ENCODE measurements around the gene NPHP1.
"Not testable (repeated sequence)": the region's sequence is repeated elsewhere in the genome, so short reads cannot be mapped to it uniquely, and the experiment has no call there.

Gene NPHP1

GRCh38 chr2:110105608-110106467 is 99.0 kb downstream of the NPHP1 start:
- Histone ChIP-seq H3K9me3 (ENCODE audit: control insufficient read depth, low read length) (no peaks in the 10 kb centered on the region), H3K4me1 (ENCODE audit: control insufficient read depth, insufficient read depth, low read length, poor library complexity, severe bottlenecking) (no peaks in the 10 kb centered on the region), H3K27me3 (replicated peaks; ENCODE audit: control insufficient read depth, insufficient read depth, low read length, poor library complexity, severe bottlenecking) (peaks cover 4% of the 10 kb centered on the region), H3K4me3 (ENCODE audit: insufficient read depth, low read depth, low read length, poor library complexity, severe bottlenecking) (no peak overlapping the region), H3K27ac (ENCODE audit: insufficient read depth, low read length, poor library complexity, severe bottlenecking) (no peak overlapping the region), H3K36me3 (ENCODE audit: control insufficient read depth, insufficient read depth, low read length) (no peaks in the 10 kb centered on the region)
- DNase-seq: no peak

DNA sequence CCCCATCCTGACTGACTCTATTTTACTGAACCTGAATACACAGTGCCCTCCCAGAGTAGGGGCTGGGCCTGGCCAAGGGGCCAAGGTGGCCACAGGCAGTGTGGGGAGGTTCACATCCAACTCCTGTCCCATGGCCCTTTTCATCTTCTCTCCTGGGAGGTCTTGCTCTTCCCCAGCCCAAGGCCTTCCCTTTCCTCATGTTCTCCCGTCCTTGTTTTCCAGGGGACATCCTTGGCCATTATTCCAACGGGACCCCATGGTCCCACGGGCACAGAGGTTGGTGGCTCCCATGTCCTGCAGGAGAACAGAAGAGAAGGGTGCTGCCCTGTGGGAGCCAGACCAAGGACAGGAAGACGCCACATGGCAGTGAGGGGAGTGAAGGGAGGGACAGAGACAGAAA is 99.6 kb downstream of the NPHP1 start:
- Histone ChIP-seq H3K4me1 (ENCODE audit: control insufficient read depth, insufficient read depth, low read length, poor library complexity, severe bottlenecking) (no peaks in the 10 kb centered on the region), H3K27me3 (replicated peaks; ENCODE audit: control insufficient read depth, insufficient read depth, low read length, poor library complexity, severe bottlenecking) (peaks cover 4% of the 10 kb centered on the region), H3K4me3 (ENCODE audit: insufficient read depth, low read depth, low read length, poor library complexity, severe bottlenecking) (no peak overlapping the region), H3K9me3 (ENCODE audit: control insufficient read depth, low read length) (no peaks in the 10 kb centered on the region), H3K36me3 (ENCODE audit: control insufficient read depth, insufficient read depth, low read length) (no peaks in the 10 kb centered on the region), H3K27ac (ENCODE audit: insufficient read depth, low read length, poor library complexity, severe bottlenecking) (no peak overlapping the region)
- DNase-seq: no peak

DNA sequence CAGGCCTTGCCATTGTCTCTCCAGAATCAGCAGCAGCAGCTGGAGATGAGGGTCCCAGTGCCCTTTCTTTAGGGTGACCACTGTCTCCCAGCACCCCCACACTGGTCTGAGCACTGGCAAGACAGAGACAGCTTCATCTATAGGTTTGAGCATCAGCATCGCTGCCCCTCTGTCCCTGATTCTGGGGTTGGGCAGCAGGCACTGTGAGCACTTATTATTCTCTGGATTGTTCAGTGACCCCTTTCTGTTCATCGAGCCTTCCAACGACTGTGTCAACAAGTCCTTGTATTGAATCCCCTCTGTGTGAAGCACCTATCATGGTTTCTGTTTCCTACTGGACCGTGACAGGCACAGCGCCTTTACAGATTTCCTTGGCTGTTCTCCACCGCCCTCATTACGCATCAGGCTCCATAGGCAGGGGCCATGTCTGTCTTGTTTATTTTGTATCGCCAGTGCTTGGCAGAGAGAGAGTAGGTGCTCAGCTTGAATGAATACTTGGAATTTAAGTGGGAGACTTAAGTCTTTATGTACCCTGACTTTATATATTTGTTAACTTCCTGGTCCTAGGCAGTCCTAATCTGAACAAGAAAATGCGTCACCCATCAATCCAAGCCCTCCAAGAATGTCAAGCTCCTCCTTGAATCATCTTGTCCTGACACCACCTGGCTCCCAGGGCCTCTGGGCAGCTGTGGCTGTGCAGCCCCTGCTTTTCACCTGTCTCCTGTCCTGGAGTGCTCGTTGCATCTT is 100.6 kb downstream of the NPHP1 start:
- Histone ChIP-seq H3K4me3 (ENCODE audit: insufficient read depth, low read depth, low read length, poor library complexity, severe bottlenecking) (no peak overlapping the region), H3K4me1 (ENCODE audit: control insufficient read depth, insufficient read depth, low read length, poor library complexity, severe bottlenecking) (no peaks in the 10 kb centered on the region), H3K27me3 (replicated peaks; ENCODE audit: control insufficient read depth, insufficient read depth, low read length, poor library complexity, severe bottlenecking) (peaks cover 4% of the 10 kb centered on the region), H3K9me3 (ENCODE audit: control insufficient read depth, low read length) (no peaks in the 10 kb centered on the region), H3K36me3 (ENCODE audit: control insufficient read depth, insufficient read depth, low read length) (no peaks in the 10 kb centered on the region), H3K27ac (ENCODE audit: insufficient read depth, low read length, poor library complexity, severe bottlenecking) (no peak overlapping the region)
- no peak for DNase-seq

- no peak for DNase-seq
- Histone ChIP-seq H3K4me1 (ENCODE audit: control insufficient read depth, insufficient read depth, low read length, poor library complexity, severe bottlenecking) (no peaks in the 10 kb centered on the region), H3K4me3 (ENCODE audit: insufficient read depth, low read depth, low read length, poor library complexity, severe bottlenecking) (no peak overlapping the region), H3K9me3 (ENCODE audit: control insufficient read depth, low read length) (no peaks in the 10 kb centered on the region), H3K27me3 (replicated peaks; ENCODE audit: control insufficient read depth, insufficient read depth, low read length, poor library complexity, severe bottlenecking) (peaks cover 4% of the 10 kb centered on the region), H3K27ac (ENCODE audit: insufficient read depth, low read length, poor library complexity, severe bottlenecking) (no peak overlapping the region), H3K36me3 (ENCODE audit: control insufficient read depth, insufficient read depth, low read length) (no peaks in the 10 kb centered on the region)
These were observed 101.5 kb downstream of the NPHP1 start for GRCh38 chr2:110103061-110103961.

- Histone ChIP-seq H3K27ac (ENCODE audit: insufficient read depth, low read length, poor library complexity, severe bottlenecking) (no peak overlapping the region), H3K36me3 (ENCODE audit: control insufficient read depth, insufficient read depth, low read length) (no peaks in the 10 kb centered on the region), H3K4me1 (ENCODE audit: control insufficient read depth, insufficient read depth, low read length, poor library complexity, severe bottlenecking) (no peaks in the 10 kb centered on the region), H3K27me3 (replicated peaks; ENCODE audit: control insufficient read depth, insufficient read depth, low read length, poor library complexity, severe bottlenecking) (peaks cover 4% of the 10 kb centered on the region), H3K9me3 (ENCODE audit: control insufficient read depth, low read length) (no peaks in the 10 kb centered on the region), H3K4me3 (ENCODE audit: insufficient read depth, low read depth, low read length, poor library complexity, severe bottlenecking) (no peak overlapping the region)
- no peak for DNase-seq
These were observed 102.7 kb downstream of the NPHP1 start for GRCh38 chr2:110101901-110102803.

DNA sequence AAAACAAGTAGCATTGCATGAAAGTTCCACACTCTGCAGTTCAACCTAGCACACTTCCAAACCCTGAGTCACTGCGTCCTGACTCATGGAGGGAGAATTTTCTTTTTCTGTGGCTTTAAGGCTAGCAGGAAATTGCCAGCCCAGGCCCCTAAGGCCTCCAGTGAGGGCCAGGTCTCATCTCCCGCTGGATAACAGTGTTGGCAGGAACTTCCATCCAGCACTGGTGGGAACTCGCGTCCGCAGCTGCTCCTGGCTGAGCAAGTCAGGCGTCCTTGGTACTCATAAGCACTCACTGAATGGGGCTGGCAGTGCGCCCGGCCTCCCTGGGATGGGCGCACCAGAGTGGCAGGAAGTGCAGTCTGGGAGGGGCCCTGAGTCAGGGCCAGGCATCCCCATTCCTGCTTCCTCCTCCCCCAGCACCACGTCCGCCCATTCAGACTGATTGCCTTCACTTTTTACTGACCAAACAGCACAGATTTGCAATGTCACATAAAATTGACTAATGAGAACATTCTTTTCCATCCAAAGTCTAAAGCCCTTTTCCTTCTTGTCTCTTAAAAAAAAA is 103.5 kb downstream of the NPHP1 start:
- H3K36me3 ChIP-seq (ENCODE audit: control insufficient read depth, insufficient read depth, low read length): no peaks in the 10 kb centered on the region
- no peaks in the 10 kb centered on the region for H3K4me1 ChIP-seq (ENCODE audit: control insufficient read depth, insufficient read depth, low read length, poor library complexity, severe bottlenecking)
- peaks cover 4% of the 10 kb centered on the region for H3K27me3 ChIP-seq (replicated peaks; ENCODE audit: control insufficient read depth, insufficient read depth, low read length, poor library complexity, severe bottlenecking)
- H3K9me3 ChIP-seq (ENCODE audit: control insufficient read depth, low read length): no peaks in the 10 kb centered on the region
- H3K27ac ChIP-seq (ENCODE audit: insufficient read depth, low read length, poor library complexity, severe bottlenecking): no peak overlapping the region
- no peak overlapping the region for H3K4me3 ChIP-seq (ENCODE audit: insufficient read depth, low read depth, low read length, poor library complexity, severe bottlenecking)
- no peak for DNase-seq

- not testable (repeated sequence) for H3K36me3 ChIP-seq (ENCODE audit: control insufficient read depth, insufficient read depth, low read length); DNase-seq; H3K4me3 ChIP-seq (ENCODE audit: insufficient read depth, low read depth, low read length, poor library complexity, severe bottlenecking); H3K27me3 ChIP-seq (replicated peaks; ENCODE audit: control insufficient read depth, insufficient read depth, low read length, poor library complexity, severe bottlenecking); H3K27ac ChIP-seq (ENCODE audit: insufficient read depth, low read length, poor library complexity, severe bottlenecking); H3K4me1 ChIP-seq (ENCODE audit: control insufficient read depth, insufficient read depth, low read length, poor library complexity, severe bottlenecking); H3K9me3 ChIP-seq (ENCODE audit: control insufficient read depth, low read length)
These were observed 103.9 kb downstream of the NPHP1 start for GRCh38 chr2:110100880-110101279.

DNA sequence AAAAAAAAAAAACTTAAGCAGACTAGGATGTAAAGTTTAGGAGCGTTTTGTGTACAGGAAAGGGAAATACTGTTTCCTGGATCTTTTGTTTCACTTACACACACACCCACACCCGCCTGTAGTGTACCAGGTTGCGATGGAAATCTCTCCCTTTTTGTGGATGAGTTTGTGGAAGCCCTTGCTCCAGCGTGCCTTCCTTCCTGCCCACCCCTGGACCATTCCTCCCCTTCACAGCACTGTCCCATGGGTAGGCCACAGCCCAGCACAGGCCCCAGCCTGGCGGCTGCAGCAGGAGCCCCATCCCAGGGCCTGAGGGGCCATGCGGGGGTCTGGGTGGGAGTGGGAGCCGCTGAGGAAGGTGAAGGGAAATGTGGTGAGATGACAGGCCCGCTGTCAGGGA is 104.3 kb downstream of the NPHP1 start:
- H3K4me1 ChIP-seq (ENCODE audit: control insufficient read depth, insufficient read depth, low read length, poor library complexity, severe bottlenecking): no peaks in the 10 kb centered on the region
- H3K36me3 ChIP-seq (ENCODE audit: control insufficient read depth, insufficient read depth, low read length): no peaks in the 10 kb centered on the region
- H3K27me3 ChIP-seq (replicated peaks; ENCODE audit: control insufficient read depth, insufficient read depth, low read length, poor library complexity, severe bottlenecking): peaks cover 4% of the 10 kb centered on the region
- H3K4me3 ChIP-seq (ENCODE audit: insufficient read depth, low read depth, low read length, poor library complexity, severe bottlenecking): no peak overlapping the region
- DNase-seq: no peak
- H3K27ac ChIP-seq (ENCODE audit: insufficient read depth, low read length, poor library complexity, severe bottlenecking): no peak overlapping the region
- H3K9me3 ChIP-seq (ENCODE audit: control insufficient read depth, low read length): no peaks in the 10 kb centered on the region
